Midbrain (tissue), 1 donor: ENCODE data around the gene KRTAP19-4.
"Not testable (repeated sequence)": the region's sequence is repeated elsewhere in the genome, so short reads cannot be mapped to it uniquely, and the experiment has no call there.

ENCODE experiments used
- DNase-seq: peaks from one replicate; lab custom pipeline; 2025; lab: John Stamatoyannopoulos, UW

Gene KRTAP19-4, protein sequence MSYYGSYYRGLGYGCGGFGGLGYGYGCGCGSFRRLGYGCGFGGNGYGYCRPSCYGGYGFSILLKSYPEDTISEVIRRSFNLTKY

GRCh38 chr21:30497065-30497464 is at the start of gene KRTAP19-4:
Gene KRTAP19-4, minus strand, starts transcription at chr21:30497165. Its CDS starts 55 bp downstream, at chr21:30497110.
- DNase-seq, result no peak

GRCh38 chr21:30541764-30542163 is 44.8 kb upstream of the KRTAP19-4 start, which contains the start of gene KRTAP19-6:
Gene KRTAP19-6, minus strand, starts transcription at chr21:30541864. Its CDS starts 31 bp downstream, at chr21:30541833.
- DNase-seq, result no peak

- no peak for DNase-seq
These were observed 21.9 kb upstream of the KRTAP19-4 start for GRCh38 chr21:30518876-30519275.

GRCh38 chr21:30515681-30516080 is 18.7 kb upstream of the KRTAP19-4 start:
- no peak for DNase-seq

GRCh38 chr21:30505621-30506205 is 8.7 kb upstream of the KRTAP19-4 start:
- not testable (repeated sequence) for DNase-seq

- no peak for DNase-seq
These were observed 5.1 kb upstream of the KRTAP19-4 start, which contains the start of gene KRTAP19-5 for GRCh38 chr21:30502041-30502440. Gene KRTAP19-5, minus strand, starts transcription at chr21:30502141. Its CDS starts 51 bp downstream, at chr21:30502090.

DNA sequence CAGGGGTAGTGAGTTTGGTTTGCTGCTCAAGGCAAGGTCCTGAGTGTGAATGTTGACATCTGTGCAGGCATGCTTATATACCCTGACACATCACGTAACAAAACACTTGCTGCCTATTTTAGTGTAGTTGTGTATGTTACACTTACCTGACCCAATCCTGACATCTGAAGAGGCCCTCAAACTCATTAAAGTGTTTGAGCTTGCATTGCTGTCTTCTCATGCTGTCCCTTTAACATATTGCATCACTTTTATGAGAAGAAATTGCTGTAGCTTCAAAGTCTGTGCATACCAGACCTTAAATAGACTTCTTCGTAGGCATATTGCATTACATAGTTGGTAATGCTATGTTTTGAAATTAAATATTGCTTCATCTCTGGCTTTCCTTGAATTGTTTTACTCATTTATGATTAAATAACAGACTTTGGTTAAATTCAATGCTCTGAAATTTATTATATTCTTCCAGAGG is 5.0 kb downstream of the KRTAP19-4 start, which contains the start of gene KRTAP19-3:
TSS of gene KRTAP19-3 (minus strand) at position 51 of the 466 bp plus-strand sequence. CDS start 56 bp downstream, outside the sequence.
- DNase-seq, result no peak

DNA sequence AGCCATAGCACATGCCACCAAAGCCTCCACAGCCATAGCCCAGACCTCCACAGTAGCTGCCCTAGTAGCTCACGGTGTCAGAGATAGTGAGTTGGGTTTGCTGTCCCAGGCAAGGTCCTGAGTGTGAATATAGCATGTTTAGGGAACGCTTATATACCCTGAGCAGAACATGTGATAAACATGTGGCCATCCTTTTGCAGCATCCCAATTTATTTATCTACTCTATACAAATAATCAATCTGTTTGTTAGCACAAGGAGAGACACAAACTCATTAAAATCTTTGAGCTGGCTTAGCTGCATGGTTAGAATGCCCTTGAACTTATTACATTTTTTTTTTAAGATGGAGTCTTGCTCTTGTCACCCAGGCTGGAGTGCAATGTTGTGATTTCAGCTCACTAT is 9.6 kb downstream of the KRTAP19-4 start, which contains the start of gene KRTAP19-2:
TSS of gene KRTAP19-2 (minus strand) at position 101 of the 400 bp plus-strand sequence. CDS start at position 13, 88 bp downstream.
- no peak for DNase-seq

DNA sequence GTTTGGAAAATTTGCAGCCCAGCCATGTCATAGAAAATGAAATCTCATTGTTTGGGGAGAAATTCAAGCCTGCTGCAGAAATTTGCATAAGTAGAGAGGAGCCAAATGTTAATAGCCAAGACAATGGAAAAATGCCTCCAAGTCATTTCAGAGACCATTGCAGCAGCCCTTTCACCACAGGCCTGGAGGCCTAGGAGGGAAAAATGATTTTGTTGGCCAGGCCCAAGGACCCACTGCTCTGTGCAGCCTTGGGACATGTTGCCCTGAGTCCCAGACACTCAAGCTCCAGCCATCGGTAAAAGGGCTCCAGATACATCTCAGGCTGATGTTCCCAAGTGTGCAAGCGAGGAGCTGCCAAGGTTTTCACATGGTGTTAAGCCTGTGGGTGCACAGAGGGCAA is 10.8 kb downstream of the KRTAP19-4 start:
- no peak for DNase-seq

DNA sequence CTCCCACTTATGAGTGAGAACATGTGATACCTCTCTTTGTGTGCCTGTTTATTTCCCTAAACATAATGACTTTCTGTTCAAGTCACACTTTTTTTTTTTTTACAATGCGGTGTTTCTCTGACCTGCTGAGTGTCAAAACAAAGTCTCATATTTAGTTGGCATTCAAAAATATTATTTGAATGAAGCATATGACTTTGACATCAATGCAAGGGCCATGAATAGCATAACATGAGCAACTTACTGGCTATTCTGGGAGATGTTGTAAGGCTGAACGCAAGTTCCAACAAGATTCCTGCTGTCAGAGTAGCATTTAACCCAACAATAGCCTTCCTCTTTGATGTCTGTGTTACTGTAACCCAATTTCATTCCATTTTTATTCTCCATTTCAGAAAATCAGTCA is 14.8 kb downstream of the KRTAP19-4 start:
- no peak for DNase-seq

DNA sequence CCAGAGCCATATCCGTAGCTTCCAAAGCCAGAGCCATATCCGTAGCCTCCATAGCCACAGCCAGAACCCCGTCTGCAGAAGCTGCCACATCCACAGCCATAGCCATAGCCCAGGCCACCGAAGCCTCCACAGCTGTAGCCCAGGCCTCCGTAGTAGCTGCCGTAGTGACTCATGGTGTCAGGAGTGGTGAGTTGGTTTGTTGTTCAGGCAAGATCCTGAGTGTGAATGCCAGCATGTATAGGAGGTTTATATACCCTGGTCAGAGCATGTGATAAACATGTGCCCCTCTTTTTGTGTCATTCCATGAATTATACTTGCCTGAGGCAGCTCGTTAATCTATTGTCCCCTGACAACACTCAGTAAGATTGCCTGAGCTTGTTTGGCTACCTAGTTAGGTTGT is 16.8 kb downstream of the KRTAP19-4 start, which contains the start of gene KRTAP19-1:
TSS of gene KRTAP19-1 (minus strand) at position 223 of the 400 bp plus-strand sequence. CDS start at position 173, 50 bp downstream.
- no peak for DNase-seq

GRCh38 chr21:30479259-30479658 is 17.7 kb downstream of the KRTAP19-4 start:
- DNase-seq, result no peak

DNA sequence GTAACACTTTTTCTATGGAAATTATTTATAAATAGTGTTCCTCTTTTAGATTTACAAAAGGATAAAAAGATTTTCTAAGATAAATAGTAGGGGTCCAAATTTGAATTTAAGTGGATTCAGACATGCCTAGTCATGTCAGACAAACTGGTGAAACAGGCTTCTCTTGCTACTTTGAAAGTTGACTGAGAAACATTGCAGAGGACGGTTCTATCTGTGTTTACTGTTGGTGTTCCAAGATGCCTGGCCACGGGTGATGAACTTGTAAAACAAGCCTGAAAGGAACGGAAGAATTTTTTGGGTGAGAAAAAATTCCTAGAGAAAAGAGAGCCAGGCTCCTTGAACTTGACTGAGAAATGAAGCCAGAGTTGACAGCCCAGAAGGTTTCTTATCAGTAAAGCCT is 19.0 kb downstream of the KRTAP19-4 start:
- DNase-seq, result no peak

- DNase-seq, result no peak
These were observed 27.9 kb downstream of the KRTAP19-4 start for GRCh38 chr21:30468900-30469714.

DNA sequence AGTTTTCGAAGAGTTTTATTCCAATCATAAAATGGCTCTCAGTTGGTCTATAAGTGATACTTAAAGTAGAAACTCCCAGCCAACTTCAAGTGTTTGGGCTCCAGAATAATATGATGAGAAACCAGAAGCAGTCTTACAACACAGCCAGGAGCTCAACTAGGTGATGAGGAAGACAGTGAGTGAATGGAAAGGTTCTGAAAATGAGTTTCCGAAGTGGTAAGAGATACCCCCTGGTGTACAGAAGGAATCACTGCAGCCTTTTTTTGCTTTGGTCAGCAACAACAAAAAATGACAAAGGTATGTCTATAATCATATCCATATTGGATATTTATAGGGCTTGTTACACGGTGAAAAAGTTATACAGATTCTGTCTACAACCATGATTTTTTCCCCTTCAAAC is 33.3 kb downstream of the KRTAP19-4 start:
- DNase-seq, result no peak

GRCh38 chr21:30448514-30448913 is 48.5 kb downstream of the KRTAP19-4 start:
- no peak for DNase-seq

DNA sequence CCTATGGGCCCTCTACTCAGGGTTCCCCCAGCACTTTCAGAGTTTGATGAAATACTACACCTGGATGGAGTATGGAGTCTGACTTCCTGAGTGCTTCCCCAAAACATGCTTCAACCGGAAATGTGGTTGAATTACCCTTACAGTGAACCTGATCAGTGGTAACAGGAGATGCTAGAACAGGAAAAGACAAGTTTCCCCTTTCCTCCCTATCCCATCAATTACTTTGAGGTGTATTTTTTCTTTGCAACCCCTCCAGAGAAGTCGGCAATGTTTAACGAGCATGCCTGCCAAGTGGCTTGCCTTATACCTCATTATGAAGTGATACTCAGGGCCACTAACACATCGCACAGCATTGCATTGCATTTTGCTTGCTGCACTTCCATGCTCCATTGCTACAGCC is 49.9 kb downstream of the KRTAP19-4 start:
- no peak for DNase-seq
